Measurements from ENCODE around the gene FGD5.

The FGD5 gene

GRCh38 chr3:14905055-14905657 lies 86.4 kb downstream of the FGD5 start:
- Histone ChIP-seq H3K4me2 (ENCODE audit: low read depth, low read length) (no peak overlapping the region), H2AFZ (ENCODE audit: low read length) (no peak overlapping the region), H3K9ac (ENCODE audit: low read length) (no peak overlapping the region), H4K20me1 (ENCODE audit: insufficient read depth, low read length) (no peaks in the 10 kb centered on the region), H3K27ac (ENCODE audit: low read length) (no peak overlapping the region), H3K79me2 (ENCODE audit: low read length) (no peaks in the 10 kb centered on the region), H3K9me2 (replicated peaks; ENCODE audit: insufficient read depth, low read length) (no peaks in the 10 kb centered on the region), H3K36me3 (replicated peaks; ENCODE audit: insufficient read depth, low read length) (no peaks in the 10 kb centered on the region), H3K27me3 (replicated peaks; ENCODE audit: insufficient read depth, low read length) (peaks cover 11% of the 10 kb centered on the region; the same call in 1 of the 2 replicates), H3K4me1 (ENCODE audit: low read length) (no peaks in the 10 kb centered on the region), H3K9me3 (replicated peaks; ENCODE audit: insufficient read depth, low read length) (no peaks in the 10 kb centered on the region), H3F3A (ENCODE audit: insufficient read depth, low read length) (no peaks in the 10 kb centered on the region), H3K4me3 (ENCODE audit: low read length) (no peak overlapping the region)
- TF ChIP-seq EZH2phosphoT487 (IDR thresholded peaks at IDR 0.05; ENCODE audit: low read length) = no peak
- no peak for TF ChIP-seq CTCF (IDR thresholded peaks at IDR 0.05; ENCODE audit: low read length)
- no peak for TF ChIP-seq EZH2 (optimal IDR thresholded peaks at IDR 0.05; ENCODE audit: low read depth, low read length)
- no peak for DNase-seq

GRCh38 chr3:14906355-14906971 lies 87.7 kb downstream of the FGD5 start:
- H3K9ac ChIP-seq (ENCODE audit: low read length) = no peak overlapping the region
- no peaks in the 10 kb centered on the region for H3F3A ChIP-seq (ENCODE audit: insufficient read depth, low read length)
- no peak overlapping the region for H2AFZ ChIP-seq (ENCODE audit: low read length)

GRCh38 chr3:14907043-14907966 lies 88.5 kb downstream of the FGD5 start:
- Histone ChIP-seq H3K36me3 (replicated peaks; ENCODE audit: insufficient read depth, low read length) (no peaks in the 10 kb centered on the region), H3K9ac (ENCODE audit: low read length) (no peak overlapping the region), H3K9me2 (replicated peaks; ENCODE audit: insufficient read depth, low read length) (no peaks in the 10 kb centered on the region), H2AFZ (ENCODE audit: low read length) (no peak overlapping the region), H3K9me3 (replicated peaks; ENCODE audit: insufficient read depth, low read length) (no peaks in the 10 kb centered on the region), H4K20me1 (ENCODE audit: insufficient read depth, low read length) (no peaks in the 10 kb centered on the region), H3K79me2 (ENCODE audit: low read length) (no peaks in the 10 kb centered on the region), H3K27ac (ENCODE audit: low read length) (no peak overlapping the region), H3K4me3 (ENCODE audit: low read length) (no peak overlapping the region), H3K27me3 (replicated peaks; ENCODE audit: insufficient read depth, low read length) (peaks cover 31% of the 10 kb centered on the region), H3K4me1 (ENCODE audit: low read length) (no peaks in the 10 kb centered on the region), H3F3A (ENCODE audit: insufficient read depth, low read length) (no peaks in the 10 kb centered on the region), H3K4me2 (ENCODE audit: low read depth, low read length) (no peak overlapping the region)
- DNase-seq = no peak
- TF ChIP-seq CTCF (IDR thresholded peaks at IDR 0.05; ENCODE audit: low read length) (no peak), EZH2 (optimal IDR thresholded peaks at IDR 0.05; ENCODE audit: low read depth, low read length) (no peak)

More at GRCh38 chr3:14906355-14906971, 87.7 kb downstream of the FGD5 start:
- H3K27ac ChIP-seq (ENCODE audit: low read length) = no peak overlapping the region
- TF ChIP-seq EZH2phosphoT487 (IDR thresholded peaks at IDR 0.05; ENCODE audit: low read length) (no peak), EZH2 (optimal IDR thresholded peaks at IDR 0.05; ENCODE audit: low read depth, low read length) (no peak), CTCF (IDR thresholded peaks at IDR 0.05; ENCODE audit: low read length) (no peak)
- H3K9me2 ChIP-seq (replicated peaks; ENCODE audit: insufficient read depth, low read length) = no peaks in the 10 kb centered on the region
- no peak for DNase-seq
- H3K4me1 ChIP-seq (ENCODE audit: low read length) = no peaks in the 10 kb centered on the region
- no peaks in the 10 kb centered on the region for H4K20me1 ChIP-seq (ENCODE audit: insufficient read depth, low read length)
- no peaks in the 10 kb centered on the region for H3K36me3 ChIP-seq (replicated peaks; ENCODE audit: insufficient read depth, low read length)
- H3K4me2 ChIP-seq (ENCODE audit: low read depth, low read length) = no peak overlapping the region
- H3K27me3 ChIP-seq (replicated peaks; ENCODE audit: insufficient read depth, low read length) = peaks cover 23% of the 10 kb centered on the region
- no peaks in the 10 kb centered on the region for H3K9me3 ChIP-seq (replicated peaks; ENCODE audit: insufficient read depth, low read length)
- no peak overlapping the region for H3K4me3 ChIP-seq (ENCODE audit: low read length)
- no peaks in the 10 kb centered on the region for H3K79me2 ChIP-seq (ENCODE audit: low read length)
